Measurements from ENCODE around the gene VMP1.
"Not testable (repeated sequence)": the region's sequence is repeated elsewhere in the genome, so short reads cannot be mapped to it uniquely, and the experiment has no call there.

The VMP1 gene

GRCh38 chr17:59752446-59752845 lies 45.0 kb downstream of the VMP1 start:
- TF ChIP-seq CTCF (conservative IDR thresholded peaks at IDR 0.05; ENCODE audit: low read depth, low read length) = no peak
- DNase-seq (ENCODE audit: low read depth) = no peak
- H3K4me3 ChIP-seq (ENCODE audit: low read length) = no peak overlapping the region

GRCh38 chr17:59752922-59753321 lies 45.5 kb downstream of the VMP1 start:
- no peak overlapping the region for H3K4me3 ChIP-seq (ENCODE audit: low read length)
- TF ChIP-seq CTCF (conservative IDR thresholded peaks at IDR 0.05; ENCODE audit: low read depth, low read length) = no peak
- DNase-seq (ENCODE audit: low read depth) = no peak

GRCh38 chr17:59753522-59754467 lies 46.3 kb downstream of the VMP1 start:
- peak; percentile 60 for TF ChIP-seq CTCF (conservative IDR thresholded peaks at IDR 0.05; ENCODE audit: low read depth, low read length)
- DNase-seq (ENCODE audit: low read depth) = peak; percentile 66
- peak overlapping the region; percentile 14 for H3K4me3 ChIP-seq (ENCODE audit: low read length)

GRCh38 chr17:59754552-59754951 lies 47.1 kb downstream of the VMP1 start:
- DNase-seq (ENCODE audit: low read depth) = peak; percentile 81
- TF ChIP-seq CTCF (conservative IDR thresholded peaks at IDR 0.05; ENCODE audit: low read depth, low read length) = no peak
- H3K4me3 ChIP-seq (ENCODE audit: low read length) = no peak overlapping the region

- DNase-seq (ENCODE audit: low read depth); H3K4me3 ChIP-seq (ENCODE audit: low read length): not testable (repeated sequence)
These were observed 47.6 kb downstream of the VMP1 start for GRCh38 chr17:59755069-59755468.

GRCh38 chr17:59756236-59756818 lies 48.9 kb downstream of the VMP1 start:
- H3K4me3 ChIP-seq (ENCODE audit: low read length) = no peak overlapping the region
- TF ChIP-seq CTCF (conservative IDR thresholded peaks at IDR 0.05; ENCODE audit: low read depth, low read length) = no peak
- DNase-seq (ENCODE audit: low read depth) = peak; percentile 63

- DNase-seq (ENCODE audit: low read depth) = no peak
- no peak overlapping the region for H3K4me3 ChIP-seq (ENCODE audit: low read length)
- no peak for TF ChIP-seq CTCF (conservative IDR thresholded peaks at IDR 0.05; ENCODE audit: low read depth, low read length)
These were observed 49.6 kb downstream of the VMP1 start for GRCh38 chr17:59757043-59757442.
